Kidney (tissue), 14 donors: ENCODE measurements around the gene BNIP3. TPM values are rescaled to one million over a fixed set of nuclear protein-coding genes. Genes with fewer than 3 reads are reported as not detected.

Source experiments
- DNase-seq, 5 donors: peaks; one replicate each; pipeline ENCODE4 v3.0.0-alpha.2; 2013 to 2020
- FAIRE-seq: peaks from 2 replicates; lab custom pipeline; 2012; peaks lifted over from hg19 to GRCh38; lab: Jason Lieb, UNC
- H3K27ac ChIP-seq, 2 donors: one replicate each; pipeline ENCODE4 v1.7.0; 2013; ENCODE audit warnings: low read depth in 2 of 2, low read length in 2 of 2, inconsistent platforms in 1 of 2
- H3K27me3 ChIP-seq: one replicate; pipeline ENCODE4 v1.7.1; 2013; ENCODE audit warnings: low read length, inconsistent platforms; ENCODE audit not compliant: control insufficient read depth, insufficient read depth
- H3K36me3 ChIP-seq, 3 donors: one replicate each; pipeline versions ENCODE4 v1.7.0 to v1.7.1; 2013; ENCODE audit warnings: low read length in 3 of 3, control low read depth in 1 of 3, inconsistent platforms in 1 of 3; ENCODE audit not compliant: insufficient read depth in 3 of 3, control insufficient read depth in 2 of 3
- H3K4me1 ChIP-seq, 3 donors: one replicate each; pipeline versions ENCODE4 v1.7.0 to v1.7.1; 2013; ENCODE audit warnings: low read length in 3 of 3, inconsistent platforms in 1 of 3, low read depth in 1 of 3; ENCODE audit not compliant: control insufficient read depth in 2 of 3, insufficient read depth in 2 of 3
- H3K4me3 ChIP-seq, 3 donors: one replicate each; pipeline versions ENCODE4 v1.7.0 to v1.8.1; 2013; ENCODE audit warnings: low read length in 3 of 3, control low read depth in 1 of 3, inconsistent platforms in 1 of 3
- H3K9ac ChIP-seq, 3 donors: one replicate each; pipeline versions ENCODE4 v1.7.0 to v1.7.1; 2013; ENCODE audit warnings: low read length in 3 of 3, control low read depth in 1 of 3, inconsistent platforms in 1 of 3
- H3K9me3 ChIP-seq, 3 donors: one replicate each; pipeline versions ENCODE4 v1.7.0 to v1.7.1; 2013; ENCODE audit warnings: low read length in 3 of 3, control low read depth in 1 of 3, inconsistent platforms in 1 of 3; ENCODE audit not compliant: control insufficient read depth in 2 of 3, insufficient read depth in 1 of 3
- intact Hi-C: fragments of 100-400 bp; cut with DNase I; formaldehyde crosslinking; loops from one replicate; pipeline ENCODE4 v1.11.1; 2022
- polyA plus RNA-seq: library from polyadenylated mRNA; stranded (reverse); fragments of 350-450 nt; fragmentation: Illumina TruSeq; extraction: RNeasy Lipid Tissue Mini Kit (QIAGEN cat#74804); gene quantifications from one replicate; pipeline ENCODE4 v1.2.3, GENCODE V29; 2014; ENCODE audit warnings: low read depth, low replicate concordance; ENCODE audit not compliant: insufficient read depth
- total RNA-seq: library from RNA; stranded (reverse); fragmentation: NEBNext Ultra II Directional; extraction: Animal tissue kit (Norgen Biotek cat#: 25700); gene quantifications from one replicate; pipeline ENCODE4 v1.2.1, GENCODE V29; 2021
- TF ChIP-seq, protein P1 (sequence below): IDR thresholded peaks from 3 replicates; pipeline ENCODE4 v1.5.1; 2012; ENCODE audit warnings: mild to moderate bottlenecking, moderate library complexity, borderline replicate concordance; ENCODE audit not compliant: insufficient read depth; ENCODE audit errors: extremely low read depth
- donor health status: control.
- donor health status: control.
- donor health status: control.
- donor health status: control.
- donor health status: control.
- donor health status: DM: yes; HTN: yes; CAD: no.
- donor health status: Normal renal cell carcinoma (clear cell type).

The BNIP3 gene
- total and polyA plus RNA-seq, 2 donors from 2014 or later = 49.6 to 75.4 TPM

DNA sequence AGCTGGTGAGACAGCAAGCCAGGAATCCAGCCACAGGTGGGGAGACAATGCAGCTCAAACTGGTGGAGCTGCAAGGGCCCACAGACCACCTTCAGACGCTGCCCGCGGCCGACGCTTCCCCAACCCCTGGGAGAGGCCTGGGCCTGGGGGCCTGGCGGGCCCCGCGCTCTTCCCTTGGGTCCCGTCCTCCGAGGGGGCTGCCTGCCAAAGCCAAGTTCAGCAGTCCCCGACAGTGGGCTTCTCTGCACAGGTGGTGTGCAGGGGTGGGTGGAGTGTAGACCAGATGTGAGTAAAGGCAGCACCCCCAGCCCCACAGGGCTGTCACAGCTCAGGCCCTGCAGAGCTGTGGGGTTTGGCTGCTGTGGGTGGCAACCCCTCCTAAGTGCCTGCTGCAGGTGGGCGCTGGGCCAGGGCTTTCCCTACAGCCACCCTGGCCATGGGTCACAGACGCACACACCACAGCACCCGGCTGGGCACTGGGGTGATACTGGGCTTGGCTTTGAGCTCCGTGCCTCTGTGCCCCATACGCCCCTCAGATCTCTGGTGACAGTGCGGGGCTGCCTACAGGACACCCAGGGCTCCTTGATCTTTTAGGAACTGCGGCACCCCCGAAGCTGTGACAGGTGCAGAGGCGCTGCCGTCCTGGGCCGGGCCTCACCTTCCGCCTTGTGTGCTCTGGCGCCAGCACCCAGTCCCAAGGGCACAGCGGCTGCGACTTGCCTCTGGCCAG is 20.5 kb downstream of the BNIP3 start:
- H3K9ac ChIP-seq = no peak overlapping the region

GRCh38 chr10:131960631-131961046 is 21.1 kb downstream of the BNIP3 start:
- no peaks in the 10 kb centered on the region for H3K9me3 ChIP-seq
- H3K9ac ChIP-seq = no peak overlapping the region
- no peaks in the 10 kb centered on the region for H3K27me3 ChIP-seq
- H3K27ac ChIP-seq = no peak overlapping the region
- DNase-seq = no peak
- peaks cover 0 to 28% (median 7%) of the 10 kb centered on the region in 3 donors for H3K36me3 ChIP-seq
- H3K4me1 ChIP-seq = no peaks in the 10 kb centered on the region
- FAIRE-seq = no peak
- H3K4me3 ChIP-seq = no peak overlapping the region
- TF ChIP-seq, protein P1, sequence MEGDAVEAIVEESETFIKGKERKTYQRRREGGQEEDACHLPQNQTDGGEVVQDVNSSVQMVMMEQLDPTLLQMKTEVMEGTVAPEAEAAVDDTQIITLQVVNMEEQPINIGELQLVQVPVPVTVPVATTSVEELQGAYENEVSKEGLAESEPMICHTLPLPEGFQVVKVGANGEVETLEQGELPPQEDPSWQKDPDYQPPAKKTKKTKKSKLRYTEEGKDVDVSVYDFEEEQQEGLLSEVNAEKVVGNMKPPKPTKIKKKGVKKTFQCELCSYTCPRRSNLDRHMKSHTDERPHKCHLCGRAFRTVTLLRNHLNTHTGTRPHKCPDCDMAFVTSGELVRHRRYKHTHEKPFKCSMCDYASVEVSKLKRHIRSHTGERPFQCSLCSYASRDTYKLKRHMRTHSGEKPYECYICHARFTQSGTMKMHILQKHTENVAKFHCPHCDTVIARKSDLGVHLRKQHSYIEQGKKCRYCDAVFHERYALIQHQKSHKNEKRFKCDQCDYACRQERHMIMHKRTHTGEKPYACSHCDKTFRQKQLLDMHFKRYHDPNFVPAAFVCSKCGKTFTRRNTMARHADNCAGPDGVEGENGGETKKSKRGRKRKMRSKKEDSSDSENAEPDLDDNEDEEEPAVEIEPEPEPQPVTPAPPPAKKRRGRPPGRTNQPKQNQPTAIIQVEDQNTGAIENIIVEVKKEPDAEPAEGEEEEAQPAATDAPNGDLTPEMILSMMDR = no peak
- intact Hi-C loops = no loop called here

More for the DNA sequence above, 20.5 kb downstream of the BNIP3 start:
- H3K4me1 ChIP-seq = no peaks in the 10 kb centered on the region
- no peak for DNase-seq
- no peak overlapping the region for H3K27ac ChIP-seq
- H3K27me3 ChIP-seq = no peaks in the 10 kb centered on the region
- no peak overlapping the region for H3K4me3 ChIP-seq
- intact Hi-C loops = no loop called here
- TF ChIP-seq, protein P1 = no peak
- no peak for FAIRE-seq
- peaks cover 0 to 23% (median 4%) of the 10 kb centered on the region in 3 donors for H3K36me3 ChIP-seq
- H3K9me3 ChIP-seq = no peaks in the 10 kb centered on the region

GRCh38 chr10:131959841-131960240 is 21.9 kb downstream of the BNIP3 start:
- H3K27ac ChIP-seq = no peak overlapping the region
- TF ChIP-seq, protein P1 = no peak
- no peaks in the 10 kb centered on the region for H3K9me3 ChIP-seq
- H3K4me1 ChIP-seq = no peaks in the 10 kb centered on the region
- no peaks in the 10 kb centered on the region for H3K27me3 ChIP-seq
- no peak overlapping the region for H3K4me3 ChIP-seq
- H3K9ac ChIP-seq = no peak overlapping the region
- no peak for DNase-seq
- H3K36me3 ChIP-seq = peaks cover 0 to 36% (median 8%) of the 10 kb centered on the region in 3 donors
- intact Hi-C loops = no loop called here
- no peak for FAIRE-seq
